Kasumi-1 (cell line): Measurements from ENCODE around the gene CFAP46.
"Not testable (repeated sequence)": the region's sequence is repeated elsewhere in the genome, so short reads cannot be mapped to it uniquely, and the experiment has no call there.

Source experiments
- DNase-seq, 2 experiments: peaks; one replicate each; lab custom pipeline; 2025; lab: John Stamatoyannopoulos, UW

The CFAP46 gene

GRCh38 chr10:132962623-132963429 lies 20.5 kb upstream of the CFAP46 start:
- DNase-seq = no peak

GRCh38 chr10:132961787-132962622 lies 19.6 kb upstream of the CFAP46 start:
- DNase-seq = no peak

DNA sequence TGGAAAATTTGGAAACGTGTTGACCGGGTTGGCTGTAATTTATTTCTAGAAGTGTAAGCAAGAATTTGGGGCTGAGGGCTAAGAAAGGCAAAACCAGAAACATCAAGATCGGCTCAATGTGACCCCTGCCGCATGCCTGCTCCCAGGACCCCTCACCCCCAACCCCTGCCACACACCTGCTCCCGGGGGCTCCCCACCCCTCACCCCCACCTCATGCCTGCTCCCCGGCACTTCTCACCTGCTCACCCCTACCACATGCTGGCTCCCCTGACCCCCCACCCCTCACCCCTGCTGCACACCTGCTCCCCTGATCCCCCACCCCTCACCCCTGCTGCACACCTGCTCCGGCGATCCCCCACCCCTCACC lies 19.0 kb upstream of the CFAP46 start:
- DNase-seq = no peak

DNA sequence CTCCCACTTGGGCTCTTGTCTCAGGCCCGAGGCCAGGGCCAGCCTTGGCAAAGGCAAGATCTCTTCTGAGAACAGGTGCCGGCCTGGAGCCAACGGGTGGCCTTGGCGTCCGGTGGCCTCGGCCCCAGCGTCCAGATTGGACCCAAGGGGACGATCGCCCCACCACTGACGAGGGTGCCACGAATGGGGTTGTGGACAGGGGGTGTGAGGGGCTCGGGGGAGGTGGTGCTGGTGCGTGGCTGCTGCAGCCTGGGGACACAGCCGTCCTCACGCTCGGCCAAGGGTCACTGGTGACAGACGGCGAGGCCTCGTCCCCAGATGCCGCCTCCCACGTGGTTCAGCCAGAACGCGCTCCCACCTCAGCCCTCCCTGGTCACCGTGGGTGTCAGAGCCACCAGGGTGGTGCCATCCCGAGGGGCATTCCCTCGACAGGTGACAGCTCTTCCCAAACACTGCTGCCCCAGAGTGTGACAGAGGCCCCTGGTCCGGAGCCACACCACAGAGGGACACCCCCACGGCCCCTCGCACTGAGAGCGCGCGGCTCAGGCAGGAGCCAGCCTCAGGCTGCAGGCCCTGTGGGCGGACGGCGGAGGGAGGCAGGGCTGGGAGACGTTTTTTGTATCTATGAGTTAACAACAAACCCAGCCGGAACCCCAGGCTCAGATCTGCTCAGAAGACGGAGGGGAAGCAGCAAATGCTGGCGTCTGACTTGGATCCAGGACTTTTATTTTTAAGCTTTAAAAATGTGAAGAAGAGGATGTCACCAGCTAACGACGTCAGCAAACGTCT lies 18.5 kb upstream of the CFAP46 start:
- DNase-seq = no peak

DNA sequence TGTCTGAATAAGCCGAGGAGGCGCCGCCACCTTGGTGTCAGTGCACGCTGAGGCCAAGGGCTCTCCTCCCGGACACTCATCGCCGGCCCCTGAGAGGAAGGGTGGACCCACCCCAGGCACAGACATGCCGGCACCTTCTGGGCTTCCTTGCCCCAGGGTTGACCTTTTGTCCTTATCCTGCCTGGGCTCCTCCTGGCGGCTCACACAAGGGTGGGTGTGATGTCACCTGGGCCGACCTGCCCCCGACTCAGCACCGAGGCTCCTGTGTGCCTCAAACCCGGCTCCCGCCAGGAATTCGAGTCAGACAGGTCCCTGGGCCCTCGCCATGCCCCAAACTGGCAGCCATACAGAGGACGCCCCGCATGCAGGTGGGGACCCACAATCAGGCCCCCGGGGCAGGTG lies 17.7 kb upstream of the CFAP46 start:
- DNase-seq = no peak

DNA sequence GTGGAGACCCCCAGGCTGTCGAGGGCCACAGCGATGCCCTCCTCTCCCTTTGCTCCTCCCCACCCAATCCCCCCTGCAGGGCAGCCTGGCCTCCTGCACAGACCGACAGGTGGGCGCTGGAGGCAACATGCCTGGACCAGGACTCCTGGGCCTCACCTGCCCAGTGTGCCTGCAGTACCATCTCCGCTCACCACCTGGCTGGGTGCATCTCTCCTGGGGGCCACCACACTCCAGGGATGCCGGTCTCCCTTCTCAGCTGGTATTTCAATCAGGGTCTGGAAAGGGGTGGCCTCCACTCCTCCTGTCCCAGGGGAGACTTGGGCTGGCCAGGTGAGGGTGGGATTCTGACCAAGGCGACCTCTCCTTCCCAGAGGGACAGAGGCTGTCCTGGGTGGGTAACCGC lies 17.2 kb upstream of the CFAP46 start:
- no peak for DNase-seq

DNA sequence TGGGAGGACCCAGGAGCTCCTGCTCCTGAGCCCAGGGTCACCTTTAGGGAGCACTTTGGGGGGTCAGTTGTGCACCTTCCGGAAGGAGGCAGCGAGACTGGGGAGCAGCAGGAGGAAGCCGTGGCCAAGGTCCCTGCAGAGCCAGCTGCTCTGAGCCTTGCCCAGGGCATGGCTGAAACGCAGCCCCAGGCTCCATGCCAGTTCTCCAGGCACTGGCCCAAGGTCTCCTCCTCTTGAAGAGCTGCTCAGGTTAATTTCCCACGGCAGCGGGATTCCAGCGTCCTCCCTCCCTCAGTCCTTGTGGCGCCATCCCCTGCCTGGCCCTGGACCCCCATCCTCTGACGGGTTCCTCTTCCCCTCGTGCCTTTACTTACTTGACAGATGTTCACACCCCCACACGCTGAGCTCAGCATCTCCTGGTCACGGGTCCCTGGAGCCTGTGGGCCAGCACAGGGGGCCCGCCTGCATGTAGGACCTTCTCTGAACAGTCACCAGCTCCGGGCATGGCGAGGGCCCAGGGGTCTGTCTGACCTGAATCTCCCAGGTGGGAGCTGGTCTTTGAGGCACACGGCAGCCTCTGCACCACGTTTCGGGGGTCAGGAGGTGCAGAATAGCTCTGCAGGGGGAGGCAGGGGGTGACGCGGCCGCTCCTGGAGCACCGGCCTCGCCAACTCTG lies 16.7 kb upstream of the CFAP46 start:
- DNase-seq = no peak

GRCh38 chr10:132957981-132958882 lies 15.9 kb upstream of the CFAP46 start:
- DNase-seq = no peak

- no peak for DNase-seq
Observed at GRCh38 chr10:132957131-132957530, 14.8 kb upstream of the CFAP46 start.

DNA sequence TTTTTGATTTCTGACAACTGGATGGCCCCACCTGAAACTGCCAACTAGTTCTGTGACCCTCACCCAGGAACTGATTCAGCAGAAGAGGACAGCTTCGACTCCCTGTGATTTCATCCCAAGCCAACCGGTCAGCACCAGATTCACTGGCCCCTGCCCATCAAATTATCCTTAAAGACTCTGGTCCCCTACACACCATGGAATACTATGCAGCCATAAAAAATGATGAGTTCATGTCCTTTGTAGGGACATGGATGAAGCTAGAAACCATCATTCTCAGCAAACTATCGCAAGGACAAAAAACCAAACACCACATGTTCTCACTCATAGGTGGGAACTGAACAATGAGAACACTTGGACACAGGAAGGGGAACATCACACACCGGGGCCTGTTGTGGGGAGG lies 13.9 kb upstream of the CFAP46 start:
- not testable (repeated sequence) for DNase-seq

DNA sequence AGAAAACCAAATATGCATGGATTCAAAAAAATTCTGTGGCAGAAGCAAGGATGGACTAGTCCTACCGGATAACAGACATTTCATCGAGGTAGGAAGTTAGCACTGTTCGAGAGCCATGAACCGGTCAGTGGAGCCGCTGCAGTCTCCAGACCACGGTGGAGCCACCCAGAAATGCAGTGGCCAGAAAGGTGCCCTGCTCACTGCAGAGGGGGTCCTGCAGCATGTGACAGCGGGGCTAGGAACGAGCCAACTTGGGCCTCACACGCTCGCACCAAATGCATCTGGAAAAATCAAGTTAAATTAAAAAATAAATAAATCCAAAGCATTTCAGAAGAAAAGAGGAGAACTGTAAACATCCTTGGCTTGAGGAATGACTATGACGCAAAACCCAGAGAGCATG lies 13.1 kb upstream of the CFAP46 start:
- no peak for DNase-seq

- DNase-seq = no peak
Observed at GRCh38 chr10:132953428-132953827, 11.1 kb upstream of the CFAP46 start.

DNA sequence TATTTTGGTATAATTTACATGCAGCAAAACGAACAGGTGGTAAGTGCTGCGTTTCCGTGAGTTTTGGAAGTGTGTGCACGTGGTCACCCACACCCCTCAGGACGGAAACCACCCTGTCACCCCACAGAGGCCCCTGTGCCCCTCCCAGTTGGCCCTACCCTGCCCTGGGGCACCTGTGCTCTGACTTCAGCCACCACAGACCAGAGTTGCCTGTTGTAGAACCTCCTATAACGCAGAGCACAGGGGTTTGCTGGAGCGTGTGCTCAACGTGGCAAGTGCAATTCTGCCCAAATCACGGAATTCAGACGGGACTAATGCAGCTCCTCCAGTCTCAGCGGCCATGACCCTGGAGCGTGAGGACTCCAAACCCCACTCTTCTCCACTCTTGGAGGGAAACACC lies 9.6 kb upstream of the CFAP46 start:
- no peak for DNase-seq

- DNase-seq = no peak
Observed at GRCh38 chr10:132948351-132948750, 6.0 kb upstream of the CFAP46 start.

GRCh38 chr10:132947843-132948242 lies 5.5 kb upstream of the CFAP46 start:
- no peak for DNase-seq

- no peak for DNase-seq
Observed at GRCh38 chr10:132946806-132947546, 4.6 kb upstream of the CFAP46 start.

DNA sequence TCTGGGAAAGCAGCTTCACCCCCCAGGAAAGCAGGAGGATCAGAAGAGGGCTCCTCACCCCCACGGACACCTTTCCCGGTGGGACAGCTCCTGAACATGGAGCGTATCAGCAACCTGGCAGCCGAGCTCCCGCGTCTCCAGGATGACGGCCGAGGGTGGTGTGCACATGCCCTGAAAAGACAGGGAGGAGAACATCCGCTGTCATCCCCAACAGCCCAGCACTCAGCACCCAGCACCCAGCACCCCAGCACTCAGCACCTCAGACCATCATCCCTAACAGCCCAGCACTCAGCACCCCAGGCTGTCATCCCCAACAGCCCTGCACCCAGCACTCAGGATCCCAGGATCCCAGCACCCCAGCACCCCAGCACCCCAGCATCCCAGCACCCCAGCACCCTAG lies 3.9 kb upstream of the CFAP46 start:
- no peak for DNase-seq

DNA sequence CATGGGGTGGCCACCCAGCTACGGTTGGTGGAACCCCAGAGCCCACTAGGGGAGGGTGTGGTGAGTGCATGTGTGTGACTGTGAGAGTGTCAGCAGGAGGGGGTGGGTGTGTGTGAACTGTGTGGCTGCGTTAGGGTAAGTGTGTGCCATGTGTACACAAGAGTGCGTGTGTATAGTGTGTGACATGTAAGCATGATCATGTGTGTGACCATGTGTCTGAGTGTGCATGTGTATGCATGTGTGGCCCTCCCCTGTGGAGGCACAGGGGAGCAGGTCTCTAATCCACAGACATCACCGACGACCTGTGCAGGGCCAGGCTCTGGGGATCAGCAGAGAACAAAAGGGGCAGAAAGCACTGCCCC lies 3.5 kb upstream of the CFAP46 start:
- DNase-seq = no peak

DNA sequence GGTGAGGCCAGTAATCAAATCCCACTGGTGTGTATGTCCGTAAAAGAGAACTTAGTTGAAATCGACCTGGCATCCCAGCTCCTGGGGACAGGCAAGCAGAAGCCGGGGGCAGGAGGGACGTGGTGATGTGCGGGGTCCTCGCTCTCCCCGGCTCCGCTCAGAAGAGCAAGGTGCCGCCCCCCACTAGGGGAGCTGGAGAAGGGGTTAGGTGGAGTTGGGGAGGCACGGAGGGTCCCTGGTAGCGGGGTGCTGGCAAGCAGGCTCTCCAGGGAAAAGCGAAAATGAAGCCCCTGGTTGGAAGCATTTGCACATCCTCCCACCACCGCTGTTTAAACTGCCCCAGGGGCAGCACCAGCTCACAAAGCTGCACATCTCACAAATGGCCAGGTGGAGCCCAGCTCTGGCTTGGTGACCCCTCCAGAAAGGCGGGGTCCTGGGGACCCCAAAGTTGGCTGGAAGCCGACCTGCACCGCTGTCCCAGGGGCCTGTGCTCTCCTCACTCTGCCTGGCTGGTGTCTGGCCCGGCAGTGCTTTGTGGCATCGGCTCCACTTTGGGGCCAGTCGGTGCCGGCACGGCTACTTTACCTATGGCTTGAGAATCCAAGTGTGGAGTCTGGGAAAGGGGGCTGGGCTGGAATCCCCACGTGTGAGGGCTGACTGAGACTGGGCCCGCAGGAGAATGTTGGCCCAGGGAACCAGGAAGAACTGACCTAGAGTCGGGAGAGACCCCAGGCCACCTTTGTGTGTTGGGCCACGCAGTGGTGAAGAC lies 2.9 kb upstream of the CFAP46 start:
- DNase-seq = no peak

GRCh38 chr10:132944510-132944909 lies 2.1 kb upstream of the CFAP46 start:
- DNase-seq = no peak
